DMS 273 treated with DMSO at 0.1 percent for 48 hours (cell line): Measurements from ENCODE around the gene CGRRF1.

Experiments used
- DNase-seq: peaks from one replicate; lab custom pipeline; 2025; lab: John Stamatoyannopoulos, UW

The CGRRF1 gene

GRCh38 chr14:54509546-54510501 is at the start of gene CGRRF1:
Gene CGRRF1, plus strand, starts transcription at chr14:54509906. Its CDS starts 54 bp downstream, at chr14:54509960.
- peak; percentile 94 for DNase-seq

- DNase-seq: no peak
Observed at GRCh38 chr14:54462048-54462447, 47.7 kb upstream of the CGRRF1 start.

- DNase-seq: peak; percentile 90
Observed at GRCh38 chr14:54465654-54466053, 44.1 kb upstream of the CGRRF1 start.

GRCh38 chr14:54467280-54467679 is 42.4 kb upstream of the CGRRF1 start:
- DNase-seq: no peak

- DNase-seq: no peak
Observed at GRCh38 chr14:54470701-54471100, 39.0 kb upstream of the CGRRF1 start.

- DNase-seq: no peak
Observed at GRCh38 chr14:54471641-54472040, 38.1 kb upstream of the CGRRF1 start.

GRCh38 chr14:54472315-54472714 is 37.4 kb upstream of the CGRRF1 start:
- DNase-seq: no peak

- no peak for DNase-seq
Observed at GRCh38 chr14:54474232-54474793, 35.4 kb upstream of the CGRRF1 start.

GRCh38 chr14:54475187-54475899 is 34.4 kb upstream of the CGRRF1 start:
- DNase-seq: no peak

- no peak for DNase-seq
Observed at GRCh38 chr14:54475911-54476310, 33.8 kb upstream of the CGRRF1 start.

GRCh38 chr14:54478636-54479215 is 31.0 kb upstream of the CGRRF1 start:
- no peak for DNase-seq

GRCh38 chr14:54480830-54481562 is 28.7 kb upstream of the CGRRF1 start:
- no peak for DNase-seq

- no peak for DNase-seq
Observed at GRCh38 chr14:54481695-54482094, 28.0 kb upstream of the CGRRF1 start.

GRCh38 chr14:54483073-54483745 is 26.5 kb upstream of the CGRRF1 start:
- no peak for DNase-seq

GRCh38 chr14:54483846-54484245 is 25.9 kb upstream of the CGRRF1 start:
- no peak for DNase-seq

GRCh38 chr14:54486685-54487084 is 23.0 kb upstream of the CGRRF1 start:
- DNase-seq: no peak

- no peak for DNase-seq
Observed at GRCh38 chr14:54487771-54488170, 21.9 kb upstream of the CGRRF1 start.

GRCh38 chr14:54488318-54488645 is 21.4 kb upstream of the CGRRF1 start:
- no peak for DNase-seq

- DNase-seq: peak; percentile 83
Observed at GRCh38 chr14:54488646-54489317, 20.9 kb upstream of the CGRRF1 start, which contains the start of gene GMFB. Gene GMFB, minus strand, starts transcription at chr14:54488980. Its CDS starts 53 bp downstream, at chr14:54488927.

- no peak for DNase-seq
Observed at GRCh38 chr14:54489318-54489683, 20.4 kb upstream of the CGRRF1 start.
